IPS-NIHi11 (cell line): ENCODE measurements around the gene LTBR.
A peak's percentile ranks its signal among the peaks of the same experiment; 100 is the strongest.

Experiments used
- DNase-seq: peaks from one replicate; pipeline ENCODE4 v3.0.0; 2012; ENCODE audit warnings: mixed read lengths, low spot score

LTBR gene

DNA sequence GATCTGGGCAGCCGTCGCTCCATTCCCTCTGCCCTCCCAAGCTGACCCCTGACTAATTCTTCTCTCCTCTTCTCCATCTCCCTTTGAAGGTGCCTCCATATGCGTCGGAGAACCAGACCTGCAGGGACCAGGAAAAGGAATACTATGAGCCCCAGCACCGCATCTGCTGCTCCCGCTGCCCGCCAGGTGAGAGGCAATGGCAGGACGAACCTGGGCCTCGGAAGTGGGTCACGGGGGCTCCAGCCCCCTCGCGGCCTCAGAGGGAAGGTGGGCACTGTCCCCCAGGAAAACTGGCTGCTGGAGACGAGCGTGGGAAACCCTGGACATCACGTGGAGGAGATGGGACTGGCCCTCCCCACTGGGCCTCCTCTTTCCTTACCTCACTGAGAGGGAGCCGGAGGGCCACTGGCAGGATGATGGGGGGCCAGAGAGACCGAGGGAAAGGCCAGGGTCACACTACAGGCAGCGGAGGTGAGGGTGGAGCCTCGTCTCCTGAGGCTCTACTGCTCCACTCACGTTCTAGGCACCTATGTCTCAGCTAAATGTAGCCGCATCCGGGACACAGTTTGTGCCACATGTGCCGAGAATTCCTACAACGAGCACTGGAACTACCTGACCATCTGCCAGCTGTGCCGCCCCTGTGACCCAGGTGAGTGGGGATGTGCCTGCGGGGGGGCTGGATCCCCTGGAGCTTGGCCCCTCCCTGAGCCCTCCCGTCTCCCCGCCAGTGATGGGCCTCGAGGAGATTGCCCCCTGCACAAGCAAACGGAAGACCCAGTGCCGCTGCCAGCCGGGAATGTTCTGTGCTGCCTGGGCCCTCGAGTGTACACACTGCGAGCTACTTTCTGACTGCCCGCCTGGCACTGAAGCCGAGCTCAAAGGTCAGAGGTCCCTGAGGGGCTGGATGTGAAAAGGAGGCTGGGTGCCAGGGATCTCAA lies 806 bp downstream of the LTBR start:
- DNase-seq, result no peak

DNA sequence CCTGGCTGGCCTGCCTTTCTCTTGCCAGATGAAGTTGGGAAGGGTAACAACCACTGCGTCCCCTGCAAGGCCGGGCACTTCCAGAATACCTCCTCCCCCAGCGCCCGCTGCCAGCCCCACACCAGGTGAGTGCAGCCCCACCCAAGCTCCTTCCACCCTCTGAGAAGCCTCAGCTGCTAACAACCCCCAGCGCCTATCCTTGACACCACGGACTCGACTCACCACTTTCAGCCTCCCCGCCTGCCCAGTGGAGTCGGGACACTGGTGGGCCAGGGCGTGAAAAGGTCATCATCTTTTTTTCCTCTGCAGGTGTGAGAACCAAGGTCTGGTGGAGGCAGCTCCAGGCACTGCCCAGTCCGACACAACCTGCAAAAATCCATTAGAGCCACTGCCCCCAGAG lies 2.1 kb downstream of the LTBR start:
- DNase-seq, result no peak

- no peak for DNase-seq
These were observed 2.5 kb downstream of the LTBR start for GRCh38 chr12:6386491-6386890.

DNA sequence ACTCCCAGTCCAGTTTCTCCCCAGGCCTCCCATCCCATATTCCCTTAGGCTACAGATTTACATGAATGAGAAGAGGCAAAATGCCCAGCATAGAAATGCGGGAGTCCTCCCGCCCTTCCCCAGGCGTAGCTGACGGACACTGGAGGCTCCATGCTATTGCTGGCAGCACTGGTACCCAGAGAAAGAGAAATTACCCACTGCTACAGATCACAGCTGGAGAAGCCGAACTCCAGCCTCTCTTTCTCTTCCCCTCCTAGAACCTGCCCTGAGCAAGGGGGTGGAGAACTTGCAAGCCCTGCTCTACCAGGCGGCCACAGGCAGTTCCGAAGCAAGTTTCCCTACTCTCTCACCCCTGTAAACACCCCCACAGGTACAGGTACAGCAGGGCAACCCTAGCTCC lies 3.6 kb downstream of the LTBR start:
- DNase-seq, result no peak

GRCh38 chr12:6390084-6390799 lies 6.3 kb downstream of the LTBR start:
- no peak for DNase-seq

DNA sequence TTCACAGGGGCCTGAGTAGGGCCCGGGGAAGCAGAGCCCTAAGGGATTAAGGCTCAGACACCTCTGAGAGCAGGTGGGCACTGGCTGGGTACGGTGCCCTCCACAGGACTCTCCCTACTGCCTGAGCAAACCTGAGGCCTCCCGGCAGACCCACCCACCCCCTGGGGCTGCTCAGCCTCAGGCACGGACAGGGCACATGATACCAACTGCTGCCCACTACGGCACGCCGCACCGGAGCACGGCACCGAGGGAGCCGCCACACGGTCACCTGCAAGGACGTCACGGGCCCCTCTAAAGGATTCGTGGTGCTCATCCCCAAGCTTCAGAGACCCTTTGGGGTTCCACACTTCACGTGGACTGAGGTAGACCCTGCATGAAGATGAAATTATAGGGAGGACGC lies 7.1 kb downstream of the LTBR start:
- DNase-seq, result no peak

GRCh38 chr12:6392504-6392903 lies 8.5 kb downstream of the LTBR start:
- DNase-seq, result no peak

- DNase-seq, result no peak
These were observed 9.1 kb downstream of the LTBR start for GRCh38 chr12:6393109-6393508.

DNA sequence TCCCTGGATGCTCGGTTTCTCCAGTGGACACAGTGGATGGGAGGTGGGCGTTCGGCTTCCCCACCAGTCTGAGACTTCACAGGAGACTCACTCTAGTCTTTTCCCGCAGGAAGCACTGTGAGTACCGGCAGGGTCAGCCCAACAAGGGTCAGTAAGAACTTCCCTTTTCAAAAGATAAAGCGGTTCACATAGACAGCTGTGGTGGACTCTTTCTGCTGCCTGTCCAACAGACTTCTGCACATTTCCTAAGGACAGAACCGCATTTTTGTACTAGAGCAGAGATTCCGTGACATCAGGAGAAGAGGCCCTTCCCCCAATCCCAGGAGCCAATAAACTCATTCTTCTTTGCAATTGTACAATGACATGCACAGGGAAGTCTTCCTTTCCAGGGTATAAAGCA lies 10.4 kb downstream of the LTBR start:
- no peak for DNase-seq

- no peak for DNase-seq
These were observed 12.1 kb downstream of the LTBR start for GRCh38 chr12:6396031-6396430.

DNA sequence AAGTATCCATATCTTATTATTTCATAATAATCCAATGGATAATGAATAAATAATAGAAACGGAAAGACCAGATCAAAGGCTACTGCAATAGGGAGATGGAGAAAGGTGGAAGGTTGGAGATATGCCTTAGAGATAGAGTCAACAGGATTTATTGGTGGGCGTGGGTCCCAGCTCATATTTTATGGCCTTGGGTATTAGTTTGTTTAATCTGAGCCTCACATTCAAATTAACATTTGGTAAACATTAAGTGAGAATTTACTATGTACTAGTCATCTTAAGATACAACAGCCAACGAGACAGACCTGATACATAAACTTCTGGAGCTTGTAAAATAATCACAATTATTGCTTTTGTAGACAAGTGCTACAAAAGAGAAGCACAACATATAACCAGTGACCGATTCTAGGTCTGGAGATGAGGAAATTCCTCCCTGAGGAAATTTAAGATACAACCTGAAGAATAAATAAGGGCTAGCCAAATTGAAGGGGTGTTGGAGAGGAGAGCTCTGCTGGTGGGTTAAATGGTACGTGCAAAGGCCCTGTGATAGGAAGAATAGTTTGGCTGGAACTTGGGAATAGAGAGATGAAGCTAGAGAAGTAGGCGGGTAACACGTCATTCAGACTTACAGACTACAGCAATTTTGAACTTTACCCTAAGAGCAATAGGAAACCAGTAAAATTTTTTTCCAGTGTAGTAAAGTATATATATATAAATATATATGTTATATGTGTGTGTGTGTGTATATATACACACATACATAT lies 16.1 kb downstream of the LTBR start:
- DNase-seq, result no peak

GRCh38 chr12:6404390-6404789 lies 20.4 kb downstream of the LTBR start:
- DNase-seq, result no peak

- DNase-seq, result no peak
These were observed 22.0 kb downstream of the LTBR start for GRCh38 chr12:6405963-6406362.

GRCh38 chr12:6407236-6407954 lies 23.4 kb downstream of the LTBR start:
- no peak for DNase-seq

DNA sequence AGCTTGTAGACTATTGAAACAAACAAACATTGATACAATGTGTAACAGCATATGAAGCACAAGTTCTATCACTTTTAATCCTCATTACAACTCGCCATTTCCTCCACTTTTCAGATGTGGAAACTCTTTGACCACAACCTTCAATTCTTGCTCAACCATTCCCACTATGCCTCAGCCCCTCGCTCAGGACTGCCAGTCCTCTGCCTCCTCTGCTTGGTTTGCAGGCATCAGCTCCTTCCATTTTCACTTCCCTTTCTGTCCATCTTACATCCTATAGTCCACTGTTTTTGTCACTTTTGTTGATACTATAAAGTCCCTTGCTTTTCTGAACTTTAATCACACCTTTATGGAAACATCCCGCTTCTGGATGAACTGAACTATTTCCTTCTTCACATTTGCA lies 32.6 kb downstream of the LTBR start:
- no peak for DNase-seq

- no peak for DNase-seq
These were observed 34.8 kb downstream of the LTBR start for GRCh38 chr12:6418796-6419195.

- DNase-seq, result no peak
These were observed 36.4 kb downstream of the LTBR start for GRCh38 chr12:6420364-6420763.

DNA sequence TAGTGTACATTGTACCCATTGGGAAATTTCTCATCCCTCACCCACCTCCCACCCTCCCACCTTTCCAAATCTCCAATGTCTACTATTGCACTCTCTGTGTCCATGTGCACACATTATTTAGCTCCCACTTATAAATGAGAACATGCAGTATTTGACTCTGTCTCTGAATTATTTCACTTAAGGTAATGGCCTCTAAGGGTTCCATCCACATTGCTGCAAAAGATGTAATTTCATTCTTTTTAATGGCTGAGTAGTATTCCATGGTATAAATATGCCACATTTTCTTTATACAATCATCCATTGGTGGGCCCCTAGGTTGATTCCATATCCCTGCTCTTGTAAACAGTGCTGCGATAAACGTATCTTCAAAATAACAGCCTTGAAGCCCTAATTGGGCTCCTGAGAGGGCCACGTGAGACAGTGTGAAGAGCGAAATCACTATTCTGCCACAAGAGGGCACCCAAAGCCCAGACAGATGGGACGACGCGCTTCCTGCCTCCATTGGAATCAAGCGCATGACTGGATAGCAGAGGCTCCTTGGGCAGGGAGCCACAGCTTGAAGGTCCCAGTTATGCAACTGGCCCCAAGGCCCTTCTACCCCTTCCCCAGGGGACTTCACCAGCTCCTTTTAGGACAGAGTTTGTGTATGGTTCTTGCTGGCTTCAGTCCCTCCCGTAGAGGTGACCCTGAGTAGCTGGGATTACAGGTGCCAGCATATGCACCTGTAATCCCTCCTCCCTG lies 39.5 kb downstream of the LTBR start:
- peak; percentile 92 for DNase-seq

DNA sequence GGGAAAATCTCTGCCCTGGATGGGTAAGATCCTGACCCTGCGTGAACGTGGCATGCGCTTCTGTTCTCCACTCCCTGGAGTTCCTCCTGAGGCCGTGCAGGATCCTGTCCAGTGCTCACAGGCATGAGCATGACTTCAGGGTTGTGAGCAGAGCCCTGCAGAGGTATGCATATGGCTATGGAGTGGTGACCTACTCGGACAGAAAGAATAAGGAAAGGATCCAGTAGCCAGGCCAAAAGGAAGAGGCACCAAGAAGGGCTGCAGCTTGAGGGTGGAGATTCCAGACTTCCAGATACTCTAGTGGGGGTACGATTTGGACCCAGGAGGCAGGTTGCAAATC lies 40.0 kb downstream of the LTBR start:
- DNase-seq, result no peak

- no peak for DNase-seq
These were observed 40.9 kb downstream of the LTBR start for GRCh38 chr12:6424866-6425265.
